ENCODE measurements around the gene RNF222. TPM values are rescaled to one million over a fixed set of nuclear protein-coding genes. Genes with fewer than 3 reads are reported as not detected.

The RNF222 gene
- total and polyA plus RNA-seq, 7 donors: not detected

DNA sequence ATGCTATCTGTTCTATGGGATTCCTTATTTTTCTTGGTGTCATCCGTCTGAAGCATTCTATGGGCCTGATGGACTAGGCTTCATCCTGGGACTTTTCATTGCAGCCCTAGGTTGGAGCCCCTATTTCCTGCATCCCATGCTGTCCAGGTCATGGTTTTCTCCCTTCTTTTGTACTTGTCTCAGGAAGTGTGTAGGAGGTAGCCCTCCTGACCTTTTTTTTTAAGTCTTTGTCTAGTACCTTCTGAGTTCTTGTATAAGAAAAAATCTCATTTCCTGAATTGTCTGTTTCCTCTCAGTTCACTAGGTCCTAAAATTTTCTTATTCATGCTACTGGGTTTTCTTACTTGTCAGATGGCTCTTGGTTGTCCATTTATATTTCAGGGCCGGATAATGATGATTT lies 44.1 kb upstream of the RNF222 start:
- intact Hi-C loops (cut with DNase I): no loop called here
- Histone ChIP-seq H3K9me3 (no peaks in the 10 kb centered on the region), H3K27me3 (ENCODE audit: insufficient read depth in 3 of 3, low read length in 2 of 3) (no peaks in the 10 kb centered on the region), H3K4me1 (peaks cover 33% of the 10 kb centered on the region), H3K4me3 (no peak overlapping the region), H3K36me3 (ENCODE audit: insufficient read depth in 1 of 2, low read depth in 1 of 2) (peaks cover 0 to 40% of the 10 kb centered on the region in 2 donors), H3K27ac (no peak overlapping the region)
- 81% methylated on average over 2 of the region's 2 CpGs for WGBS, 3 donors
- DNase-seq: no peak
- no peak for ATAC-seq
- no peak for TF ChIP-seq CTCF (IDR thresholded peaks at IDR 0.05)

- Histone ChIP-seq H3K4me3 (no peak overlapping the region), H3K27ac (no peak overlapping the region), H3K4me1 (peaks cover 33% of the 10 kb centered on the region), H3K9me3 (no peaks in the 10 kb centered on the region), H3K27me3 (ENCODE audit: insufficient read depth in 3 of 3, low read length in 2 of 3) (no peaks in the 10 kb centered on the region), H3K36me3 (ENCODE audit: insufficient read depth in 1 of 2, low read depth in 1 of 2) (peaks cover 0 to 21% of the 10 kb centered on the region in 2 donors)
- ATAC-seq (no peak), DNase-seq (no peak)
- intact Hi-C loops (cut with DNase I): no loop called here
- 96 to 100% (median 98%) methylated on average over 3 of the region's 3 CpGs for WGBS, 3 donors
- no peak for TF ChIP-seq CTCF (IDR thresholded peaks at IDR 0.05)
Measured at GRCh38 chr17:8439681-8440080, 42.1 kb upstream of the RNF222 start.

DNA sequence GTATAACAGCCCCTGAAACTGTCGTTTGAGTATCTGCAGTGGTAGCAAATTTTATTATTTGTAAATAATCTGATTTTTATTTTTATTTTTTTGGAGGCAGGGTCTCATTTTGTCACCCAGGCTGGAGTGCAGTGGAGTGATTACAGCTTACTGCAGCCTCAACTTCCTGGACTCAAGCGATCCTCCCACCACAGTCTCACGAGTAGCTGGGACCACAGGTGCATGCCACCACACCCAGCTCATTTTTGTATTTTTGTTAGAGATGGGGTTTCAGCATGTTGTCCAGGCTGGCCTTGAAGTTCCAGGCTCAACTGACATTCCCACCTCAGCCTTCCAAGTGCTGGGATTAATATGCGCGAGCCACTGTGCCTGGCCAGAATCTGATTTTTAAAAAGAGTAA lies 40.8 kb upstream of the RNF222 start:
- H3K27ac ChIP-seq: no peak overlapping the region
- peaks cover 0 to 12% of the 10 kb centered on the region in 2 donors for H3K36me3 ChIP-seq (ENCODE audit: insufficient read depth in 1 of 2, low read depth in 1 of 2)
- ATAC-seq (no peak), DNase-seq (no peak)
- TF ChIP-seq CTCF (IDR thresholded peaks at IDR 0.05): no peak
- peaks cover 29% of the 10 kb centered on the region for H3K4me1 ChIP-seq
- H3K27me3 ChIP-seq (ENCODE audit: insufficient read depth in 3 of 3, low read length in 2 of 3): no peaks in the 10 kb centered on the region
- 73 to 82% (median 75%) methylated on average over 5 of the region's 5 CpGs for WGBS, 3 donors
- no peak overlapping the region for H3K4me3 ChIP-seq
- no peaks in the 10 kb centered on the region for H3K9me3 ChIP-seq
- intact Hi-C loops (cut with DNase I): no loop called here

DNA sequence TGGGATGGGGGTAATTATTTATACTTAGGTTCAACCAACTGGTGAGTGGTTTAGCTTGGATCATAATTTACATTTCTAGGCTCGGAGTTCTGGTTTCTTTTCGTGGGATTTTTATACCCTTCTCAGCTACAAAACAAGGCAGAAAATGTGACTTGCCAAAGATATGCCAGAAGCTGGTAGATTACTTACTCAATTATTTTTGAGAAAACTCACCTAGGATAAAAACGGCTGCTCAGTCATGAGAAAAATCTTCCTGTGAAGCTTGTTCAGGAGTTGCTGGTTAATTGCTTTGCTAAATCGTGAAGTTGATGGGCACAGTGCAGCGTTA lies 39.2 kb upstream of the RNF222 start:
- intact Hi-C loops (cut with DNase I): no loop called here
- 6 to 8% (median 7%) methylated on average over 5 of the region's 5 CpGs for WGBS, 3 donors
- no peak for TF ChIP-seq CTCF (IDR thresholded peaks at IDR 0.05)
- peaks cover 21% of the 10 kb centered on the region for H3K4me1 ChIP-seq
- ATAC-seq (no peak), DNase-seq (no peak)
- peak overlapping the region; percentile 84 for H3K4me3 ChIP-seq
- peak overlapping the region; percentile 98 for H3K27ac ChIP-seq
- H3K36me3 ChIP-seq (ENCODE audit: insufficient read depth in 1 of 2, low read depth in 1 of 2): peaks cover 0 to 12% of the 10 kb centered on the region in 2 donors
- H3K9me3 ChIP-seq: no peaks in the 10 kb centered on the region
- H3K27me3 ChIP-seq (ENCODE audit: insufficient read depth in 3 of 3, low read length in 2 of 3): no peaks in the 10 kb centered on the region

DNA sequence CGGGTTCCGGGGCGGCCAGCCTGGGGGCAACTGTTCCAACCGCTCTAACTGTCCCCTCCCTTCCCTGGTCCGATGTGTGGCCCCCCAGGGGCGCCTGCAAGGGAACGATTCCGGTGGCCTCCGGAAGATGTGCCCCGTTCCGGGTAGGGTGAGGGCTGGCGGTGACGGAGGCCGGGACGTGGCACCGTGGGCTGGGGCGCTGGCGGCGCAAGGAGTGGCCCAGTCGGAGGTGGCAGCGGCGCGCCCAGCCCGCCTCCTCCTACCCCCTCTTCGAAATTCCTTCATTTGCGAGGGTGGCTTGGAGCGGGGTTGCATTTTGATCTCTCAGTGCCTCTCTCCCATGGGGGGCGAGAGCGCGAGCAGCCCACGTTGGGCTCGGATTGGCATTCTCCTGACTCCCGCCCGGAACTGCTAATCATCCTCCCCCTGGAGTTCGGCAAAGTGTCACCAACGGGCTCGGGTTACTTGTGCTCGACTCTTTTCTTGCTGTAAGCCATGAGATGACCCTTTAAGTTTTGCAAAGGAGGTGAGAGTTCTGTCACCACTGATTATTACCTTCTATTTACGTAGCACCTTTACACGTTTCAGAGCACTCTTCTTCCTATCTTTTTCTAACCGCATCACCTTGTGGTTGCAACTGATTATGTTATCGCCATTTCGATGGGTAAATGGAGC lies 38.7 kb upstream of the RNF222 start:
- ATAC-seq: peak; percentile 73 to 84 (median 80)

More for the DNA sequence above, 38.7 kb upstream of the RNF222 start:
- WGBS, 3 donors: 0 to 1% (median 1%) methylated on average over 34 to 43 of the region's 43 CpGs
- Histone ChIP-seq H3K9me3 (no peaks in the 10 kb centered on the region), H3K27me3 (ENCODE audit: insufficient read depth in 3 of 3, low read length in 2 of 3) (no peaks in the 10 kb centered on the region), H3K4me3 (peak overlapping the region; percentile 84), H3K27ac (peak overlapping the region; percentile 98), H3K36me3 (ENCODE audit: insufficient read depth in 1 of 2, low read depth in 1 of 2) (peaks cover 0 to 12% of the 10 kb centered on the region in 2 donors), H3K4me1 (peaks cover 16% of the 10 kb centered on the region)
- intact Hi-C loops (cut with DNase I): no loop called here
- DNase-seq: peak; percentile 72 to 84
- TF ChIP-seq CTCF (IDR thresholded peaks at IDR 0.05): no peak

All from psoas muscle (tissue), 8 donors.